ENCODE data around the gene ITPR2.
"Not testable (repeated sequence)": the region's sequence is repeated elsewhere in the genome, so short reads cannot be mapped to it uniquely, and the experiment has no call there.

ITPR2 gene

DNA sequence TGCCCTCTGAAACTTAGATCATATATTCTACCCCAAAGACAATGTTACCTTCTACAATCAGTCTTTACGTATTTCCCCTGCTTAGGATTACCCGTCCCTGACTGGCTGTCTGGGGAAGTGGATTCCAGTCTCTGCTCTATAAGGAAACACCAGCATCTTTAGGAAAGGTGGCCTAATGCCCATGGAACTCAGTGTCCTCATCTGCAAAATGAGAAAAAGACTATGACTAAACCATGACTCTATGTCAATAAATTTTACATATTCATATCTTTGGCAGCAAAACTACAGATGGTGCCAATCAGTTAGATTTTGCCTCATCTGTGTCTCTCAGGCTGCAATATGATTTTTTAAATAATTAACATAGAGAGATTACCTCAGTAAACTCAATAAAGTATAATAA is 133.8 kb downstream of the ITPR2 start:
- no peak for DNase-seq

DNA sequence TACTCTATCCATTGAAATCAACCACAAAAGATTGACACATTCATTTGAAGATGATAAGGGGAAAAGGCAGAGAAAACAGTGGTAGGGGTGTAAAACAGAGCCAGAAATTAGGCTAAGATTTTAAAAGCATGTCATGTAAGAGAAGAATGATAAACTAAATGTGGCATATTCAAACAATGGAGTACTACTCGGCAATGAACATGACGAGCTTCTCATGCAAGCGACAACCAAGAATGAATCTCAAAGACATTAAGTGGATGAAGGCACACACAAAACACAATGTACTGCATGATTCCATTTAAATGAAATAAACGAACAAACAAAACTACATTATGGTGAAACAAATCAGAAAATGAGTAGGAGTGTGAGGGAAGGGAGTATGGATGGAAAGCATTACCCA is 134.8 kb downstream of the ITPR2 start:
- DNase-seq, result no peak

DNA sequence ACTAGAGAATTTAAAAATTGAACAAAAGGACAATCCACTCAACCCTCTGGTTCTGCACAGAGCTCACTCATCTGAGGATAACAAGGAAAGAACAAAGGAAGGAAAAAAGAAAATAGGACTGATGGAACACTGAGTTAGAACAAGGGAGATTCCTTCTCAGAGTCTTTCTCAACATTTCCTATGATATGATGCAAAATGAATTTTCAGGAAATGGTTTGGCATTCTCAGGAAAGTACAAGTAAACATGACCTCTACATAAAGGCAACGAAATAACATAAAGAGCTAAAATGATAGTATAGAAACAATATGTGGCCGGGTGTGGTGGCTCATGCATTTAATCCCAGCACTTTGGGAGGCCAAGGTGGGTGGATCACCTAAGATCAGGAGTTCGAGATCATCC is 135.8 kb downstream of the ITPR2 start:
- no peak for DNase-seq

- DNase-seq, result no peak
Measured at GRCh38 chr12:26696613-26697092, 136.3 kb downstream of the ITPR2 start.

DNA sequence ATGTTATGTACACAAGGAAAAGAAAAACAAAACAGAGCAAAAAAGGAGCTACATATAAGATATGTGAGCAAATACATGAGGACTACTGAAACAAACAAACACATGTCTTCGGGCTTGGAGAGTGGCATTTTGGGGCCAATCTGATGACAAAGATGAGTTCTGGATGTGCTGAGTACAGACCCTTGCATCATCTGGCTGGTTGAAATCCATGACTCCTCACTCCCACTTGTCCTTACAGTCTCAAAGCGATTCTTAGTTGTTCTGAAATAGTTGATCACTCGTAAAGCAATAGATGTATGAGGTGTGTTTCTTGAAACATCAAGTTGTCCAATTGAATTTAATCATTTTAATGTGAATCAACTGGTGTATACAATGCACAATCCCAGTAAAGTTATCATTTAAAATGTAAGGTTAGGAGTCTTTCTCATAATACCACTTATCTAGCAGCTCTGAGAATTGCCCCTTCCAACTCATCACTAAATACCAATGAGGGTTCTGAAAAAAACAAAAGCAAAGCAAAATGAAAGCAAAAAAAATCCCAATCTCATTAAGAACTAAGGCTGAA is 136.9 kb downstream of the ITPR2 start:
- no peak for DNase-seq

DNA sequence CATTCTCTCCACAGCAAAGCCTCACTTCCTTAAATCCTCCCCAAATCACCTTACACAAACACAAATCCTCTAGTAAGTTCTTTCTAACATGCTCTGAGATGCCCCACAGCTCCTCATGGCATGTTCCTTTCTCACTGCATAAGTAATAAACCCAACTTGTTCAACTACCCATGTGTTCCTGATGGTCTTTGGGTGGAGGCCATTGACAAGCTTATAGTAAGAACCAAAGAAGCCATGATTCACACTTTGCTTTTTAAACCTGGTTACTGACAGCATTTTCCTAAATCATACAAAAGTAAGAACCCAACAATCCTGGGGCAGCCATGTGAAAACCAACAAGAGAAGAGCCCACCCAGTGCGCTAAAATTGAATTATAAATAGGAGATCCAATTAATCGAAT is 138.6 kb downstream of the ITPR2 start:
- no peak for DNase-seq

- DNase-seq, result no peak
Measured at GRCh38 chr12:26692407-26692806, 140.6 kb downstream of the ITPR2 start.

DNA sequence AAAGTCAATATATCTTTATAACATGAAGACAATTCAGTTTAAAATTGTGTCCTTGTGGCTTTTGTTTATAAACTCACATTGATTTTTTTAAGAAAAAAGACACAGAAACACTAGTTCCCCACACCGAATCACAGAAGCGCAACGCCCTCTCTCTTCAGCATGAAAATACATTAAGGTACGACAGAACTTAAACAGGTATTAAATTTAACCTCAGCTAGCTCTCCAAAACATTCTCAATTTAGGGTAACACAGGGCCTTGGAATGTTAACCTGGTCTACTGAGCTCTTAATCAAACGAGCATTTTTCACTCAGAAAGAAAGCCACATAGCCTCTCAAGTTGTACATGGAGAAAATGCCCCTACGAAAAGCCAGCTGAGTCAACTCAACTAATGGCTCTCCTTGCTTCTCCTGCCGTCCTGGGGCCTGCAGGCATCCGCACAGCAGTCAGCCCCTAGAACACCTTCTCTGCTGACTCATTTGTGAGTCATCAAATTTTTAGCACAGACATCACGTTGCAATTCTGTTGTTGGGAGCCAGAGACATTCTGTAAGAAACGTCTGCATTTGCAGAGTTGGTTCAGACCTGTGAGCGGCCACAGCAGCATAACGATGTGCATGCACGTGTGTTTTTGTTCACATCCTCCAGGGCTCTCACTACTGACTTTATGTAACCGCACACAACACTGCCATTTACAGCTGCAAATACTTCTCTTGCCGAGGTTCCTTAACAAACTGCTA is 141.6 kb downstream of the ITPR2 start:
- DNase-seq, result no peak

DNA sequence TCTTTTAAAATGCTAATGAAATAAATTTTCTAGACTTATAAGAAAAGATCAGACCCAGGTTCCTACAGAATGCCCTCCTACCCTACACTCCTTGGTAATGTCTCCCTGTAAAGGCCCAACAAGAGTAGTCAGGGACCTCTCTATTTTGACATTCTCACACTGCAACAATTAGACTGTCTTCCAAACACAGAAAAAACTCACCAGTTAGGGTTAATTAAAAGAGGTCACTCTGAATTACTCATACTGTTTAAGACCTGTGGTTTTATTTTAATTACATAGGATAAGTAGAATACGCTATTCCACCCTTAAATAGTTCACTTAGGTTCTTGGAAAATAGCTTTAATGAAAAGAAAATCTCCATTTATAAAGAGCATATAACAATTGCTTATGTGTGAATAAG is 142.4 kb downstream of the ITPR2 start:
- no peak for DNase-seq

- DNase-seq, result no peak
Measured at GRCh38 chr12:26689281-26689841, 143.6 kb downstream of the ITPR2 start.

DNA sequence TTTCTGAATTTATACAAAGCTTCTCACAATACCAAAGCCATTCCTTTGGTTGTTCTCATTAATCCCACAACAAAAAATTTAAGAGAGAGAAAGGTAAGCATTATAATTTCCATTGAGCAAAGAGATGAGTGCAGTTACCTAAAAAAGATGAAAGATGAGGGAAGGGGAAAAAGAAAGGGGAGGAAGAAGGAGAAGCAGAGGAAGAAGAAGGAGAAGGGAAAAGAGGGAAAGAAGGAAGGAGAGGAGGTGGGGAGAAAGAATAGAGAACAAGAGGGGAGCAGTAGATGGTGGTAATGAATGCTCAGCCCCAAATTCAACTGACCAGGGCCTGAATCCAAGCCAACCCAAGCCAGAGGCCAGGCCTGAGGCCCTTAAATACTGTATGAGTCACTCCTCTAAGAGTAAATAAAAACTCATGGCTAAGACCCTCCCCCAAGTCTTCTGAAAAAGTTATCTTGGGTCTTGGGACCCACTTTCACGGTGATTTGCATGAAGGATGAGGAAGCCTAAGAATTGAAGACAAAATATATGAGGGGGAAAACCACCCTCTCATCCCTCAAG is 144.6 kb downstream of the ITPR2 start:
- no peak for DNase-seq

GRCh38 chr12:26686408-26686807 is 146.6 kb downstream of the ITPR2 start:
- no peak for DNase-seq

GRCh38 chr12:26684101-26684500 is 148.9 kb downstream of the ITPR2 start:
- no peak for DNase-seq

DNA sequence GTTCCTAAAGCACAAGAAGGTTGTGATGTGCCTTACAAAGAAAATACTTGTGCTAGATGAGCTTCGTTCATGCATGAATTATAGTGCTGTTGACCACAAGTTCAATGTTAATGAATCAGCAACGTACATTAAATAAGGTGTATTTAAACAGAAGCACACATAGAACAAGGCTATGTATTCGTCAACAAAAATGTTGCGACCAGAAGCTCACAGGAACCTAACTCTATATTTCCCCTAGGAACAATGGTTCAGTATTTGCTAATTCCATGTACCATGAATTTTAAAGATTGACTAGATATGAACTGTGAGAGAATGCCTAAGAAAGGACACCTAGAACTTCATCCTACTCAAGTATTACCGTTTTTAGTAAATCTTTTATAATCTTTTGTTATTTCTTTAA is 149.6 kb downstream of the ITPR2 start:
- no peak for DNase-seq

GRCh38 chr12:26680727-26681455 is 152.1 kb downstream of the ITPR2 start:
- DNase-seq, result no peak

DNA sequence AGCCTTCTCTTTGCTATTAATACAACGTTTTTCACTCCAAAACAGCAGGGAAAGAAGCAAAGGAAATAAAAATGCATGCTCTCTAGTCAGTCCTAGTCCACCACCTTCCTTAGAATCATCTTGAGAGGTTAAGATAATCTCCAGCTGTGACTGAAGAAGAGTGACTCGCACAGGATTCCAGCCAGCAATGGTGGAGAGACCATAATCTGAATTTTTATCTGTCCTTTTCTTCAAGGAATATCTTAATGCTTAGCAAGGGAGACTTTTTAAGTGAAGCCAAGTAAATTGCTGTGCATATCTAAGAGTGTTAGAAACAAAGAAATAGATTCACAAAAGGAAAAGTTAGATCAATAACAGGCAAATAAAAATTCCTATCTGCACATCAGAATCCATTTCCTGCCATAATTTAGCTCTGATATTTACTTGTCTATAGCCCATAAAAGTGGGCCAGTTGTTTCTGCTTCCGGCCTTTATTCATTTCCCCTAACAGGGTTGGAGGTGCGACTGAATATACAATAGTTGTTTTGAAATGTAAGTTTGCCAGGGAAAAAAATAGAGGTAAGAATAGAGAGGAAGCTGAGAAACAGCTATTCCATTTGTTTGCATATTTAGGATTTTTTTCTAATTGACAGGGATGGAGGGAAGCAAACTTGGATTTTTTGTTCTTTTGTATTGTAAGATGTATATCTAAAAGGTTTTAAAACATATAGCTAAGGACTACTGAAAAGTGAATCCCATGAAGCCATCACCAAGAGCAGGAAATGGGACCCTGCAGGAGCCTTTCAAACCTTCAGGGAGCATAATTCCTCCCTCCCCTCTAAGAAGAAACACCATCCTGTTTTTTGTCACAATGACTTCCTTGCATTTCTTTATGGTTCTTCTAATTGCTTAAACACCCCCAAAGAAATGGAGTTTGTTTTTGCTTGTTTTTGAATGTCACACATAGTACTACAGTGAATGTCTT is 154.0 kb downstream of the ITPR2 start:
- DNase-seq, result no peak

GRCh38 chr12:26671487-26671886 is 161.5 kb downstream of the ITPR2 start:
- not testable (repeated sequence) for DNase-seq

GRCh38 chr12:26668847-26669246 is 164.1 kb downstream of the ITPR2 start:
- no peak for DNase-seq

DNA sequence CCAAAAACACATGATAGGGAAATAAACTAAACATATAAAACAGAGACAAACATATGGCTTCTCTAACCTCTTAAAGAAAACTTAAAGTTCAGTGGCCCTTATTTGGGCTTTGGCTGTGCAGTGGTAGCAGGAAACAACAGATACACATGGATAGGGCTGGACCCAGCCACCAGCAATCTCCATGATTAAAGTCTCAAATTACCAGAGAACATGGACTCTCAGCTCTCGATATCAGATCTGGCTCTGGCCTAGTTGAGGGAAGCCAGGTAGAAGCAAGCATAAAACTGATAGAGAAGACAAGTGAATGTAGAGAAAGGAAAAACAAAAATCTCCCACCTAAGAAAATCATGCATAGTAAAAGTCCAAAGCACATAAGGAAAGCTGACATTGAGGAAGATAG is 164.8 kb downstream of the ITPR2 start:
- no peak for DNase-seq

GRCh38 chr12:26666286-26666685 is 166.7 kb downstream of the ITPR2 start:
- DNase-seq, result no peak

DNA sequence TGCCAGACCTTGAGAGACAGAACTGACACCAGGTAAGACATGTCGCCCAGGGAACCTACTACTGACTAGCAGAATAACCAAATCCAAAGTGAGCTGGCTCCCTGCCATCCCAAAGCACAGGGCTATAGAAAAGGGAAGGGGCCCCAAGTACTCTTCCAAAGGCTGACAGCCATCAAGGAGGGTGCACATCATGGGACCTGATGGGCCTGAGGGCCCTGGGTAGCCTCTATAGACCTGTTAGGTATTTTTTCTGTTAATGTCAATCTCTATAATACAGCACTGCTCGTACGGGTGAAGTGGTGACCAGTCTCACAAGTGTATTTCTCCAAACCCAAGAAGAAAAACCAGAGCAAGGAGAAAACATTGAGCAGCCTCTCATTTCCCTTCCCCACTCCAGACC is 171.6 kb downstream of the ITPR2 start:
- DNase-seq, result no peak

DNA sequence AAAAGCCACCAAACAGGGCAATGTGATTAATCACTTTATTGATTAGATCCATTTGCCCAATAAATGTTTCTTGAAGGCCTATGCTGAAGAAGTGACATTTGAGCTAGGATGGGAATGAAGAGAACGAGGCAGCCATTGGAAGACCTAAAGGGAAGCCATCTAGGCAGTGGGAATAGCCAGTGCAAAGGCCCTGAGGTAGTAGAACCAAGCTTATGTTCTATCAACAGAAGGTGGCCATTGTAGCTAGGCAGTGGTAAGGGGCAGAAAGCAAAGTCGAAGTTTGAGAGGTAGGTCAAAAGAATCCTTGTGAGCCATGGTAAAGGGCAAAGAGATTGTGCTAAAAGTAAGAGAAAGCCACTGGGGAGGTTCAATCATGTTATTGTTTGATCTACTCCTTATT is 173.1 kb downstream of the ITPR2 start:
- no peak for DNase-seq
